Activated naive CD4-positive, alpha-beta T cell (primary cell): Measurements from ENCODE around the gene KLHL35.

Source experiments
- DNase-seq, 4 experiments: peaks; one replicate each; lab custom pipeline; 2025; lab: John Stamatoyannopoulos, UW

Gene KLHL35

DNA sequence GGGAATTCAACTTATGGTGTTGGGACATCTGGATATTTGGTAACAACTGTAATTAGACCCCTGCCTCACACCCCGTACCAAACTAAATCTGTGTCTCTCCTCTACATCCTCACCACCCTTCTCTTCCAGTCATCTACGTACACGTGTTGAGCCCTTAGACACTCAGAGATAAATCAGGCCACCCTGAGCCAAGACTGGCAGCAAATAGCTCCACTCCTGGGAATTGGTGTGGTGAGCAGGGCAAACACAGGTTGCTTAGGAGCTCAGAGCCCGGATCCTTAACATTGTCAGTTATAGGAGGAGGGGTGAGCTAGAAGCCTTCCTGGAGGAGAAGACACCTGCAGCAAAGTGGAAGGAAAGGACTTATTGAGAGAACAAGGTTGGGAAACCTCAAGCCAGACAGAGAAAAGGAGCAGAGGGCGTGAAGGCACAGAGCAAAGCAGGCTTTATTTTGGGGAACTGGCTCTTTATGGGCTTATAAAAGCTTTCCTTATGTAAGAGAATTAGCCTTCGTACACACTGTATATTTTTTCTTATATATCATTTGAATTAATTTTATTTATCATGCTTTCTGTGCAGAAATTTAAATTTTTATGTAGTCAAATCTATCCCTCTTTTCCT is 36.9 kb upstream of the KLHL35 start:
- no peak for DNase-seq

DNA sequence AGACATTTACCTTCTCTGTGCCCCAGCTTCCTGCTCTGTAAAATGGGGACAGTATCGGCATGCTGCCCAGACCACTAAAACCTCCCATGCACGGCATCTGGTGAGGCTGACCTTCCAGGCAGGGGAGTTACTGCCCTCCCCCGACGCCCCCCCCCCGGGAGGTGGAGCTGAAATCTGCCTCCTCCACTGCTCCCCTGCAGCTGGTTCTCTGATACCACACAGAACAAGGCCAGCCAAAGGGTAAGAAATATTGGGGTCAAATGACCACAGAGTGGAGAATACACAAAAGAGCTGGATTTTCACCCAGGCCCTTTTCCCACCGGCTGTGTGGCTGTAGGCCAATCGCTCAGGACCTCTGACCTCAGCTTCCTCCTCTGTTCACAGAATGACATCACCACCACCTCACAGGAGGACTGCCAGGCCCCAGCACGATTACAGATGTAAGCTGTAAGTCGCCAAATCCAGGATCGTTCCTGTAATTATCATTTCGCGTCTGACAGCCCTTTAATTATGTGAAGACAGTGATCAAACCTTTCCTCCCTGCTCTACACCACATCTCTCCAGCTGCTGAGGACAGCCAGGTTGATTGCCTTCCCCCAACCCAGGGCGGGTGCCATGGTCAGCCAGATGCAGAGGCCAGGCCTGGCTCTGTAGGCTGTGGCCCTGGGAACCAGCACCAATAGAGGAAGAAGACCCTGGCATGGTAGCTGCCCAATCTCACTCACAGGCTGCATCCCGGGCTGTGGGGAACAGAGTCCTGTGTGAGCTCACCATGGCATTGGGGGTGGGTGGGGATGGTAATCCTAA is 35.7 kb upstream of the KLHL35 start:
- DNase-seq = no peak

DNA sequence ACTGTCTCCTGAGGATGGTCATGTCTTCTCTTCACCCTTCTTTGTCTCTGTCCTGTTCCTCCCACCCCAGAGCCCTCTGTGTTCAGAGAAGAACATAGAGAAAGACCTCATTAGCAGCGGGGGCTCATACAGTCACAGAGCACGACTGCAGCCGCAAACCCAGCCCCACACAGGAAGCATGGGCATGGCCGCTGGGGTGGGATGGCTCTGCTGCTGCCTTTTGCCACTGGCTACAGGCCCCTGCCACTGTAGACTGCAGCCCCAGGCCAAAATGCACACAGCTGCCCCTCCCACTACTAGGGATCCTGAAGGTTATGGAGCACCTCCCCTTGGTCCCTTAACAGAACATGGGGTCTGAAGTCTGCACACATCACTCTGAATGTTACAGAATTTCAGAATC is 34.9 kb upstream of the KLHL35 start:
- no peak for DNase-seq

DNA sequence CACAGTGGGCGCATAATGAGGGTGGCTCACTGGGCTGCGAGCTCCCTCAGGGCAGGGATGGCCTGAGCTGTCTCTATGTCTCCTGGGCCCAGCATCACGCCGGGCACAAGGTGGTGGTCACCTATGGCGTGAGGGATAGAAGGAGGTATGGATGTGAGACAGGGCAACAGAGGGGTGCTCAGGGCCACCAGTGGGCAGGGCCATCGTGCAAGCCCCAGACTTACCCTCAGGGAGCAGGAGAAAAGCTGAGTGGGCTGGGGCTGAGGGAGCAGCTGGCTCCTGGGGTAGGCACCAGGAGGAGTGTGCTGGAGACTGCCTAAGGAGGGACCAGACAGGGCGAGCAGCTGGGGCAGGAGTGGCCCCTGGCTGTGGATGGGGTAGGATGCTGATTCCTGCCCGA is 34.3 kb upstream of the KLHL35 start:
- DNase-seq = no peak

- DNase-seq = no peak
Measured at GRCh38 chr11:75465701-75466531, 32.9 kb upstream of the KLHL35 start.

DNA sequence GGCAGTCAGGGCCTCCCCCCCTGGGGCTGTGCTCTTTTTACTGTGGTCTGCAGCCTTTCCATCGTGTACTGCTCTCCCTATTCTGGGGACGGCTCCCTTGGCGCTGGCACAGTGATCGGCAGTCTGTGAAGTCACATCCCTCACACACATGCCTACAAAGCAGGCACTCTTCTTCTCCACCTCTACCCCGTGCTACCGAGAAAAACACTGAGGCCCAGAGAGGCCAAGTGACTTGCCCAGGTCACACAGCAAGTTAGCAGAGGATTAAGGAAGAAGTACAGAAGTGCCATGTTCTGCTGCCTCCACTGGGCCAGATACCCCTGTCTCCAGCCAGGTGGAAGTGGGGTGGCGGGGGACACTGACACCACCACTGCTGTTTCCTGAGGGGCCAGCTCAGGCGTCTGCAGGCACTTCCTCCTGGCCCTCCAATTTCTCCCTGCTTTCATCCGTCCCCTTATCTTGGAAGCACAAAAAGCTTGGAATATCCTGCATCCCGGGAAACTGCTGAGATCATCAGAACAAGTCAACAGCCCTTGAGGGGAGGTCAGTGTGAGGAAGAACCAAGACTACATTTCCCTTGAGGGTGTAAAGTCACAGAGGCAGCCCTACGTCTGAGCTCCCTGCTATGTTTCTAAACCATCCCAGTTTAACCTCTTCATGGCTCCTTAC is 30.2 kb upstream of the KLHL35 start:
- DNase-seq = no peak

DNA sequence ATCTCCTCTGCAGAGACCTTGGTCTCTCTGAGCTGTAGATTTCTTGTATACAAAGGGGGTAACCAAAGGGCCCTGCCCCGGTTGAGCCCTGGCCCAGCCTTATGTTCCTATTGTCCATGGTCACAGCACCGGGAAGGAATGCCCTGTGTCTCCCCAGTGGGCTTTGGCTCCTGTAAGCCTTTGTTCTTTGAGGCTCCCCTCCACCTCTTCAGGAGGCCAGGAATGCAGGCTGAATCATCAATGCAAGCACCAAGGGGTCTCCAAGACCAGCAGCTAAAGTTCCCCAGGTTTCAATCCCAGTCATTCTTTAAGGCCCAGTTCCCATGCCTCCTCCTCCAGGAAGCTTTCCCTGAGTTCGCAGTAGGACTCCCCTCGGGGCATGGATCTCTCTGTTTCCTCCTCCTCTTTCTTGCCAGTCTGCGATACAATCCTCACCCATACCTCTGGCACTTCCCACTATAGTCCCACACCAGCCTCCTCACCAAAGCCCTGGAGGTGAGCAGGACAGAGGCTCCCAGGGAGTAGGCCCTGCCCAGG is 29.2 kb upstream of the KLHL35 start:
- no peak for DNase-seq

- DNase-seq = no peak
Measured at GRCh38 chr11:75461151-75461550, 28.1 kb upstream of the KLHL35 start.

DNA sequence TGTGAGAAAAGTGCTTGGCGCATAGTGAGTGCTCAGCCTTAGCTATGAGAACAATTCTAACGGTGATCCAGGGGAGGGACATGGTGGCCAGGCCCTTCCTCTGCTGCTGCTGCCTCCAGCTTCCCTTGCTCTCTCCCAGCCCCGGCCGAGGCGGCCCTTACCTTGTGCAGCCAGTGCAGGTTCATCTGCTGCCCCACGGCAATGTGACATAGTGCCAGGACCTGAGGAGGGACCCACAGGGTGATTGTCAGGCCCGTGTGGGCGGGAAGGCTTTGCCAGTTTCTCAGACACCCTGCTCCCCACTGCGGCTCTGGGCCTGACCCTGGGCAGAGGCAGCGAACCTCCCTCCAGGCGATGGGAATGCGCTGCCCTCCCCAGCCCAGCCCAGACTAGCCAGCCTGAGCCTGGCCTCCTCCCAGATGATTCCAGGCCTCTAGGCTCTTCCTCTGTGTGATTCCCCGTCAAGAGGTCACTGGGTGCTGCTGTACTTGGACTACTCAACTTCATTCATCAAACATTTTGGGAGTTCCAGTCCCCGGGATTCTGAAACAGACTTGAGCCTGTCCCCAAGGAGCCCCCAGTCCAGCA is 23.7 kb upstream of the KLHL35 start:
- no peak for DNase-seq

GRCh38 chr11:75454987-75455386 is 22.0 kb upstream of the KLHL35 start:
- DNase-seq = no peak

DNA sequence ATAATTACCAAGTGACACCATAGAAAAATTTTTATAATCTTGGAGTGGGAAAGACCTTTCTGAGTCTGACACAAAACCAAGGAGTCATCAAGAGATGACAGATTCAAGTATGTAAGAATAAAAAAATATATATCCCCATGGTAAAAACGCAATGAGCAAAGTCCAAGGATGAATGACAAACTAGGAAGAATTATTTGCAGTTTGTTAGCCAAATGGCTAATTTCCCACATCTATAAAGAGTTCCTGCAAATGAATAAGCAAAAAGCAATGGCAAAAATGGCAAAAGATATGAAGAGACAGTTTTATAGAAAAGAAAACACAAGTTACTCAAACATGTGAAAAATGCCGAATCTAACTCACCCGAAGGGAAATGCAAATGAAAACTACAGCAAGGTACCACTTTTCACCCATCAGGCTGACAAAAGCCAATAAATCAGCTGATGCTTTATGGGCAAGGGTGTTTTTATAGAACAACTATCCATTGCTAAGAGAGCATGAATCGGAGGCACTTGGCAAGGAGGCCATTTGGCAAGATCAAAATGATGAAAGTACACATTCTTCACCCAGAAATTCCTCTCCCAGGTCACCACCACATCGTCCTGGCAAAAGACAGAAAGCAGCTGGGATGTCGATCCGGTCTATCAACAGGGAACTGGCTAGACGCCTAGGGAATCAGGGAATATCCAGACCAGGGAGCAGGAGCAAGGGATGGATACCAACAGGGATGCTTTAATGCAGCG is 21.1 kb upstream of the KLHL35 start:
- no peak for DNase-seq

DNA sequence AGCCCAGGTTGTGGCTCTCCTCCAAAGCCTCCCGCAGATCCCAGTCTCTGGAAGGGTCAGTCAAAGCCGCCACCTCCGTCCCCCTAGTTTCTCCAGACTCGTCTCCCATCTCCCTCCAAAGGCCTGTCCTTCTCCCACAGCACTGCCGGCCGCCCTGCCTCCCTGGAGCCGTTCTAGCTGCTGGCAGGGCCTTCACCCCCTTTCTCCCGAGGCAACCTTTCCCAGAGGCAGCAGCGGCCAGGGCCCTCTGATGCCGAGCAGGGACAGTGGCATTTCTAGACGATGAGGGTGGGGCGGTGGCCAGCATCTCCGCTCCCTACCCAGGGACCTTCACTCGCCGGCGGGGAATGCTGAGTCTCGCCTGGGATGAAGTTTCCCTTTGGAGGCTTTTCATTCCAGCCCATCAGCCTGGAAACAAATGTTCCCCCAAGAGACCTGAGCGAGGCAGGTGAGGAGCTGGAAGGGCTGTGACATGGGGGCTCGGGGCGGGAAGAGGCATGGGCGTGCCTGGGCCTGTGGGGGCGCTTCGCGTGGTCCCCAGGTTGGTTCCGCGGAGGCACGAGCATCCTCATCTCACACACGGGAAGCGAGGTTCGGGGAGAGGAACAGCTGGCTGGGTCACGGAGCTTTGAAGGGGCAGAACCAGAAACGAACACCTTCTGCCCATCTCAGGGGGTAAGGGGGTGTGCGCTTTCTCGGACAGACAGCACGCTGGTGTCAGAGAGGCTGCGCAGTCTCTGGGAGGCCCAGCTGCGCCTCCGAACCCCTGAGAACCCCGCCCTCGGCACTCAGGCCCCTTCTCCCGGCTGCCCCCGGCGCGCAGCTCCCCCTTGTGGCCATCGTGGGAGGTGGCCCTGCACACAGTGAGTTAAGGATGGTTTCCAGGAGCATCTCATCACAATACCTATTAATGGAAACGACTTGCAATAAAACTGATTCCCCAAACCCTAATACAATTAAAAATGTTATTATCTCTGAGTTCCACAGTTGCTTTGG is 18.1 kb upstream of the KLHL35 start:
- DNase-seq = peak in 1 of 4 experiments; percentile 8

DNA sequence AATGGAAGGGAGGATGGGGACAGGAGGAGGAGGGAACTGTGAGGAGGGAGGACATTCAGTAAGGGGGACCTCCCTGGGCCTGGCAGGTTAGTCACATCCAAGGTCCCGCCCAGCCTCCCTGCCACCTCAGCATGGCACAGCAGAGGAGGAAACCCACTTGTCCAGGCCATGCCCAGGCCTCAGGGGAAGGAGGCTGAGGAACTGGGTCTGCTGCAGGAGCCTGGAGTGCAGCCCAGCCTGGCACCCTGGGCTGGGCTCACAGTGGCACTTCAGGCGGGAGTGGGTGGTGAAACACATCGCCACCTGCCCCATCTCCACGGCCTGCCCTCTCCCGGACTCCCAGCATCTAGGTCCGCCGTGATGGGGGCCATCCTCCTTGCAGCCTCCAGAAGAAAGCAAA is 17.2 kb upstream of the KLHL35 start:
- no peak for DNase-seq

GRCh38 chr11:75449776-75450175 is 16.8 kb upstream of the KLHL35 start:
- no peak for DNase-seq

GRCh38 chr11:75449271-75449670 is 16.3 kb upstream of the KLHL35 start:
- no peak for DNase-seq

- no peak for DNase-seq
Measured at GRCh38 chr11:75447415-75447814, 14.4 kb upstream of the KLHL35 start.

DNA sequence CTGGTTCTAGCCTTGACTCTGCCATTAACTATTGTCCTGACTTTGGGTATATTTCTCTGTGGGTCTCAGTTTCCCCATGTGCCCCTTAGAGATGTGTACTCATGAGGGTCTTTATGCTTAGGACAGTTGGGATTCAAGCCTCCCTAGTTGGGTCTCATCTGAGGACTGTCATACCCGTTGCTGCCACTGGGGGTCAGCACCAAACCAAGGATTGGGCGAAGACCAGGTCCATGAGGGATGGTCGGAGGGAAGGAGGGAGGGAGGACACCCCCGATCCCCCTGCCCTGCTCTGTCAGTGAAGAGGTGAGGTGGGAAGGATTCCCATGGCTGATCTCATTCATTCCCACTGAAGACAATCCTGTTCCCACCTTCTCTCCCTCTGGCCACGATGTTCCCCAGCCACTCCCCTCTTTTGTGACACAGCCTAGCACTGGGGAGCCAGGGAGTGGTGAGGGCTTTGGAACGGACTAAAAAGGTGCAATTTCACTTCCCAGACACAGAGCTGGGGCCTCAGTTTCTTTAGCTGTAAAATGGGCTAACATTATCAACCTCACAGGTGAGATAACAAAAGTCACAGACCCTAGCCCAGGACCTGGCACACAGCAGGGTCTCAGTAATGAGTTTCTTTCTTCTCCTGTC is 12.4 kb upstream of the KLHL35 start:
- DNase-seq = peak; percentile 52 to 72 (median 56)

DNA sequence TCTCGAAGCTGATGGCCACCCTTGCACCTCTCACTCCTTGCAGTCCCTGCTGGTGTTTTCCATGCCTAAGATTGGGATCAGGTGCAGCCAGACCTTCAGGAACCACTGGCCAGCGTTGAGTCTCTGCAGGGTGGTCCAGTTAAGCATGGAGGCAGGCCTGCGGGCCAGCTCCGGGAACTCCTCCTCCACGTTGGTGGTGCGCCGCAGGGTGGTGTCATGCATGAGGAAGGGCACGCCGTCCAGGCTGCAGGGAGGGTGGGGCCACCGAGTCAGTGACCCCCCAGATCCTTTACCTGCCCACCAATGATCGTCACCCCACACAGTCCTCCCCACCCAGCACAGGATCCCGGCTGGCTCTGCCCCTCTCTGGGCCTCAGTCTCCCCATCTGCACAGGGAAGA is 10.0 kb upstream of the KLHL35 start:
- no peak for DNase-seq
